NCI-H446 treated with DMSO at 0.1 percent for 48 hours (cell line): ENCODE data around the gene PFKM.

ENCODE experiments used
- DNase-seq: peaks from one replicate; lab custom pipeline; 2025; lab: John Stamatoyannopoulos, UW

The PFKM gene

DNA sequence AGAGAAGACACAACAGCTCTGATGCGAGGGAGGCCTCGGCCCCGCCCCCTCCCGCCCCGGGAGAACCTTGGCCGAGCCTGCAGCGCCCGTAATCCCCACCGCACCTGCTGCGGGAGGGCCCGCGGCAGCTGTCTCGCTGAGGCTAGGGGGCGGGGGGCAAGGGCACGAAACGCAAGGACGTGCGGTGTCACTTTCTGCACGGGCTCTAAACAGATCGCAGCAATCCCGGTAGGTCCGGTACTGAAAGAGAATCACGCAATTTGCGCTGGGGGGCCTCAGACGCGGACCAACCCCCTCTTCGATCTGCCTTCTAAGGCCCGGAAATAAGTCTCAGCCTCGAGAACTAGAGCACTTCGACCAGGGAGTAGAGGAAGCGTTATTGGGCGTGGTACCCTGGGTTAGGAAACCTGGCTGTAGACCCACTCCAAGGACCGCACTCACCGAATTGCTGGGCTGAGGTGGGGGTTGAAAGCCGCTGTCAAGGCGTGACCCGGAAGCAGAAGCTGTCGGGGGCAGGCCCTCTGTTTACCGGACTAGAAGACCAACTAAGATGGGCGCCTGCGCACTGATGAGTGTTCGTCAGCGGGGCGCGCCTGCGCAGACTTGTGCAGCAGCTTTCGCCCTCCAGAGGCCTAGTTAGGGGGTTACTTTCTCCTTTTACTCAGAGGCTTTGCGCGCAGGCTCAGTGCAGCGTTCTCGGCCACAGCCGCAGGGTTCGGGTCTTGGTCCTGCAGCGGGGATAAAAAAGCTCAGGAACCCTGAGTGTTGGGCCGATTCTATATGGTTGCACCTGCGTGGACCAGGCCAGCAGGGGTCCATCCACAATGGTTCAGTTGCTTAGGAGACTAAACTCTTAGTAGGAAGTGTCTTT is 38.1 kb downstream of the PFKM start, which contains the start of gene ASB8:
TSS of gene ASB8 (minus strand) at position 498 of the 871 bp plus-strand sequence. CDS start 4,019 bp downstream, outside the sequence.
- DNase-seq: peak; percentile 96

DNA sequence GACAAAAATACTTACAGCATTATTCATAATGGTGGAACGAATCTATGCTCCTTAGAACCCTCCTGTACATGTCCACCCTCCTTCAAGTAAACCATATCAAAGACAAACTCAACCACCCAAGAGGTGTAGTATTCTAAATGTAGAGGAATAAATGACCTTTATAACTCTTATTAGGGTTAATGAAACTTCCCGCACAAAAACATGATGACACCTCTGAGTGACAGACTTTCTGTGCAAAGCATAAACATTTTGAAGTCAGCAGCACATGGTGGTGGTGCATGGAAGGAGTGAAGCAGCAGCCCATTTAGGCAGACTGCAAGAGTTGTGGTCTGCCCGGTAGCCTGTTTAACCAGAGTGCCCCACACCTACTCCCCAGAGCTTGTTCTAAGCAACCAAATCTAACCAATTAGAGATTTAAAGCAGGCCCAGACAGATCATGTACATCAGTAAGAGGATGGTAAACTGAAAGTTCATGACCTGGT is 38.8 kb downstream of the PFKM start:
- DNase-seq: no peak

DNA sequence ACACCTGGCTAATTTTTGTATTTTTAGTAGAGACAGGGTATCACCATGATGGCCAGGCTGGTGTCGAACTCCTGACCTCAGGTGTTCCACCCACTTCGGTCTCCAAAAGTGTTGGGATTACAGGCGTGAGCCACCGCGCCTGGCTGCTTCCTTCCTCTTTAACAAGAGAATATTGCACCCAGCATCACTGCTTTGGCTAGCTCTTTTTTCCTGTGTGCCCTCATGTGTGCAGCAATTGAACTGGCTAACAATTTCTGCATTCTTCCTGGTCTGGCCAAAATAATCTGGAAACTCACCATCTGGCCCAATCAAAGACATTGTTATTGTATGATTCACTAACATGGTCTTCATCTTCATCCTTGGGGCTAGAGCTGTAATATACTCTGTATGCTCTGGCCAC is 40.9 kb downstream of the PFKM start:
- no peak for DNase-seq

DNA sequence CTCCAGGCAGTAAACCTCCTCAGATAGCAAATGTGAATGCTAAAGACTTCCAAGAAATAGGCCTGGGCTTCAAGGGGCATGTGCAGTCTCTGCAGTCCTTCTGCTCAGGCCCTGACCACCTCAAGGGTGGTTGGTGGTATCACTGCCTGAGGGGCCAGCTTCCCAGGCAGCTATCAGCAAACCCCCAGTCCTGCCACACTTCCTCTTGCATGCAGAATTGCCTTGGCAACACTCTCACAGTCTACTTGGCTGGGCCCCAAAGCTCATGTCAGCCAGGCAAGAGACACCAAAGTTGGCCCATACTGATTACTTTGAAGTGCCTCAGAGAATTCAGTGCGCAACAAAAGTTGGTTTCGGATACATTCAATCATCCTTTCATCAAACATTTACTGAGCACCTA is 41.6 kb downstream of the PFKM start:
- peak; percentile 2 for DNase-seq

DNA sequence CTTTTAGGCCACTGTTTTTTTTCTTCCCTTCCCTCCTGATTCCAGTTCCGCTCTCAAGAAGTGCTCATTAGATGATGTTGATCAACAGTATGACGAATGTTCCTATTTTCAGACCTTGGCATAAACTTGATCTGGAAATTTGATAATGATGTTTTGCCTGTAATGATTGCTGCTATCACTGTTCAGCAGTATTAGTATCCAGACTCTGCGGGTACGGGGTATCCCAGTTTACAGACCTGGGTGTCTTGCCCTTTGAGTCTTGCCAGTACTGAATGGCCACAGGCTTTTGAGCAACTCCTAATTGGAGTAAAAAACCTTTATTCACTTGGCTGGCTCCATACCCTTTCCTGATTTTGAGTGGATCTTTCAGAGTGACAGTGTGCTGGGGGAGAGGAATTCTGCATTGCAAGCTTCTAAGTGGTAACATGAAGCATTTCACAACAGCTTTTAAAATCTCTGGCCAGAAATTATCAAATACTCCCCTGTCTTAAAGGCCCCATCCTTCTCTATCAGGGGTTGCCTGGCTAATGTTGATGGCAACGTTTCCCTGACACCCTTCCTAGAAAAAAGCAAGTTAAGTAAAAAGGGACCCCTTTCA is 44.1 kb downstream of the PFKM start:
- no peak for DNase-seq

DNA sequence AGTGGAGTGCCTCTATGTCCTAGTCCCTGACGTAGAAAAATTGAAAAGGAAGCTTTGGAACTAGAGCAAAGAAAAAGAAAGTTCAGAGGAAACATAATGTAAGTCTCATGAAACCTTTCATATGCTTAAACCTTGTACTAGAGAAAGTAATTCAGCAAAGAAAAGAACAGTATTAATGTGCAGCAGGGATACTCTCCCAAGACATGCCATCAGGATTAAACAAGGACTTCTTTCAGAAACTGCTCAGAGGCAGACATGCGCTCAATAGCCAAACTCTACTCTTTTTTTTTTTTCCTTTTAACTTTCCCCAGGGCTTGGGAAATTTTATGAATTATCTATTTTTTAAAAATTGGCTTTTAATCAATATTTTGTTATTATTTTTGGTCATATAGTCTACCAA is 45.3 kb downstream of the PFKM start:
- DNase-seq: no peak

DNA sequence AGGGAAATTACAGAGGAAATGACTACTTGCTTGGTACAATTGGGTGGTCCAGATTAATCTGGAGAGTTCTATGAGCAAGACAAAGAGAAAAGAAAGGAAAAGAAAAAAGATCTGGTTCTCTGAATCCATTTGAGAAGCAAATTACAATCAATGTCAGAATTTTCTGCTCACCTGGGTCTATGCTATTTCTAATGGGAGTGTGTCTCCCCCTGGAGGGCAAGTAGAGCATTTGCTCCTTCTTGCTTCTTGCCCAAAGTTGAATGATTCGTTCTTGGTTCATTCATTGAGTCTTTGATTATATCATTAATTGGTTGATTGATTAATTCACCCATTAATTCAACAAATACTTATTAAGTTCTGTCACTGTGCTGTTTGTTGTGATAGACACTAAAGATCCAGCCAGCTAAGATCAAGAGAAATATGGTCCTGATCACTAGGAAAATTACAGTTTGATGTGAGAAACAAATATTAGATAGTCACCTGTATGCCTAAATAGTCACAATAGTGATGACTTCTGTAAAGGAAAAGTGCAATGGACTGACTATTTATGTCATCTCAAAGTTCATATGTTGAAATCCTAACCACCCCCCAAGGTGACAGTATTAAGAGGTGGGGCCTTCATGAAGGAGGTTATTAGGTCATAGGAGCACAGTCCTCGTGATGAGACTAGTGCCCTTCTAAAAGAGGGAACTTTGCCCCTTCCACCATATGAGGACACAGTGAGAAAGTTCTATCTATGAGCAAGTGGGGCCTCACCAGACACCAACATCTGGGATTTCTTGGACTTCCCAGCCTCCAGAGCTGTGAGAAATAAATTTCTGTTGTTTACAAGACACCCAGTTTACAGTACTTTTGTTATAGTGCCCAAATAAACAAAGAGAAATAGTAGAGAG is 46.2 kb downstream of the PFKM start:
- DNase-seq: peak; percentile 1

DNA sequence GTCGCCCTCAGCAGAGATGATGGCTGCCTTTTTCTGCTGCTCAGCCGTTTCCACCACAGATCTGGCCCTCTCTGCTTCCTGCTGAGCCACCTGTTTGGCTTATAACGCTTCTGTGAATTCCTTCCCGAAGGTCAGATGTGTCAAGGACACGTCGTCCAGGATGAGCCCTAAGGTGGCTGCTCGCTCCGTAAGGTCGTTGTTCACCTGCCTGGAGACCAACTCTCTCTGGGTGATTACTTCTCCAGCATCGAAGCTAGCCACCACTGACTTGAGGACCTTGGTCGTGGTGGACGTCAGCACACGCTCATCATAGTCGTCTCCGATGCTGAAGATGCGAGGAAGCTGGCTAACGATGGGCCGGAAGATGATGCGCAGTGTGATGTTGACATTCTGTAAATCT is 49.8 kb downstream of the PFKM start:
- DNase-seq: no peak

DNA sequence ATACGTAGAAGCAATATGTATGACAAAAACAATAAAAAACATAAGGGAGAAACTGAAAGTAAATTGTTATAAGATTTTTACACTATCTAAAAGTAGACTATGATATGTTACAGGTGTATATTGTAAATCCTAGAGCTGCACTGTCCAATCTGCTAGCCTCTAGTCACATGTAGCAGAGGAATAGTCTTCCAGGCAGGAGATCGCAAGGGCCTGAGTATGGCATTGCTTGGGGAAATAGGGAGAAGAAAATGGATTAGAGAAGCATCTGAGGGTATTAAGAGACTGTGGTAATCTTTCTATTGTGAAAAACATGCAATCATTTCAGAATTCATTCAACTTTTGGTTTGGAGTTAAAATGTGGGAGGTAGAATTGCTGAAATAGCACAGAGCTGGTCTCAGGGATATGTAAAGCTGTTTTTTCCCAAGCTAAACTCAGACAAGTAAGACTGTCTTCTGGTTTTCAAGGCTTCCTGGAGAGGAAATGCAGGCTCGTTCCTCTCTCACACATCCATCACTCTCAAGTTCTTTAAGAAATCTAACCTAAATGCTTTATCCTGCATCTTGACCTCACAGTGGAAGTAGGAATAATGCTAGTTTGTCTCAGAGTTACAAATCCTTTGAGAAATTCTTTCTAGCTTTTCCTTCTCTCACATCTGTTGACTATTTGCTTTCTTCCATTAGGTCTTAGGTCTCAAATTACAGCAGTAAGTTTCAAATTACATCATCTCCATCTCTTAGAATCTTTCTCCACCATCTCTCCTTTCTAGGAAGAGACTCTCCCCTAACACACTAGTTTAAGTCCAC is 56.7 kb downstream of the PFKM start:
- no peak for DNase-seq

DNA sequence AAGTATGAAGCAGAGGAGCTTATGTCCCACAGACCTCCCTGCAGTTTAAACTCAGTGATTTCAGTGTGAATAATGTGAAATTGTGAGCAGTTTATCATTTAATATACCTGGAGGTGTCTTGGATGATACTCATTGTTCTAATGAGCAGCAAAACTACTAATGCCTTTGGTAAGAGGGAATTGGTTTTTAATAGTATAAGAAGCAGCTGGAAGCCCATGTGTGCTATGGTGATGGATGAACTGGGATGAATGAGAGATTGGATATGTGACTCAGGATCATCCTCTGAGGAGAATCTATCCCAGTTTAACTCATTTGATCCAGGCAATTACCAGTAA is 57.2 kb downstream of the PFKM start:
- DNase-seq: no peak

DNA sequence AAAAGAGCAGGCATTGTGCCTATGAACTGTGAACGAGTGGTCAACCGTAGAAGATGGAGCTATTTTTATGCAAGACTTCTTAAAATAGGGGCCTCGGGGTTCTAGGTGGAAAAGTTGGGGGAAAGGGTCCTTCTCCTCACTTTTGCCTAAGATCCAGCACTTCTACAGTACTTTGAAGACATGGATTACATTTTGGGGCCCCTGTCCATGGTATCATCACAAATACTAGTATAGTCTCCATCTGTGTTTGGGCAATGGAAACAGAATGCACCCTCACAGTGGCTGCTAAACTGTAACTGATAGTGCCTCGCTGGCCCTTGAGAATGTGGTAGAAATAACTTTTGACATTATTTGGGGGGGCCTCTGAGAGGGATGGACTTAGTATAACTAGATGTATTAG is 58.8 kb downstream of the PFKM start:
- no peak for DNase-seq

DNA sequence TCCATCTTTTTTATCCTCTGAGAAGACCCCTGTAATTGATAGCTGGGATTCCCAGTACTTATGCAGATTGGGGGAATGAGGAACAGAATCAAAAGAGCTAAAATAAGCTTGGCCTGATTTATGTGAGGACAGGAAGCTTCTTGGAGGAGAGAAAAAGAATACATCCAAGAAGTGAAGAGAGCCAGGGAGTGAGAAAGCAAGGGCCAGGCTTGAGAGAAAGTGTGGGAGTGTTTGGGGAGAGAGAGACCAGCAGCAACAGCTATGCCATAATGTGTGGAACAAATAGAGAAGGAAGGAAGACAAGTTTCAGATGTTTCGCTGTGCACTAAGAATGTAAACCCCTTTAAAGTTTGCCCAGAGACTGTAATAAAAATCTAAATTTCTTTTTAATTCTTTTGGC is 60.3 kb downstream of the PFKM start:
- DNase-seq: no peak

DNA sequence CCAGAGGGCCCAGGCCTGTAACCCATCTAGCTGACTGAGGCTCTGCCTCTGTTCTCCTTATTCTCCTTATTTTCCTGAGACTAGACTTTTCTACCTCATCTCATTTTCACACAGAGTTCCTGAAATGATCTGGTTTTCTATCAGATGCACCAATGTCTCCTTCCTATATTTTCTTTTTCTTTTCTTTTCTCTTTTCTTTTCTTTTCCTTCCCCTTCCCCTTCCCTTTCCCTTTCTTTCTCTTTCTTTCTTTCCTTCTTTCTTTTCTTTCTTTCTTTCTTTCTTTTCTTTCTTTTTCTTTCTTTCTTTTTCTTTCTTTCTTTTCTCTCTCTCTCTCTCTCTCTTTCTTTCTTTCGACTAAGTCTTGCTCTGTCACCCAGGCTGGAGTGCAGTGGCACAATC is 61.3 kb downstream of the PFKM start:
- no peak for DNase-seq

DNA sequence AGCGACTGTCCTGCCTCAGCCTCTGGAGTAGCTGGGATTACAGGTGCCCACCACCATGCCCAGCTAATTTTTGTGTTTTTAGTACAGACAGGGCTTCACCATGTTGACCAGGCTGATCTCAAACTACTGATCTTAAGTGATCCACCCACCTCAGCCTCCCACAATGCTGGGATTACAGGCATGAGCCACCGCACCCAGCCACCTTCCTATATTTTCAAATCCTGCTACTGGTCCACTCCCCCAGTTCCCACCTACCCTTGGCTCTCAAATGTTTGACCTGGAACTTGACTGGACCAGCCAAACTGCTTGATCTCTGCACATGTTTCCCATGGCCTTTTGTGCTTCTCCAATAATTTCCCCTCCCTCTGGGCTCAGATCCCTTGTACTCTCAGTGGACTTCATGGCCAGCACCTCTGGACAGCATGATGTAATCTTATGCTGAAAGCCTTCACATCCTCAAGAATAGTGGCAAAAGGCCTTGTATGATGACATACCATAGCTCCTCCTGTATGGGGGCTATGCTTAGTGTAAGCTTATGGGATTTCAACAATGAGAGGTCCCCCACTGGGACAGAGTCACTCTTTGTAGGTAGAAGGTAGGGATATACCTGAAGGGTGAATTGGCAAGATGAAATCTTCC is 61.8 kb downstream of the PFKM start:
- no peak for DNase-seq

DNA sequence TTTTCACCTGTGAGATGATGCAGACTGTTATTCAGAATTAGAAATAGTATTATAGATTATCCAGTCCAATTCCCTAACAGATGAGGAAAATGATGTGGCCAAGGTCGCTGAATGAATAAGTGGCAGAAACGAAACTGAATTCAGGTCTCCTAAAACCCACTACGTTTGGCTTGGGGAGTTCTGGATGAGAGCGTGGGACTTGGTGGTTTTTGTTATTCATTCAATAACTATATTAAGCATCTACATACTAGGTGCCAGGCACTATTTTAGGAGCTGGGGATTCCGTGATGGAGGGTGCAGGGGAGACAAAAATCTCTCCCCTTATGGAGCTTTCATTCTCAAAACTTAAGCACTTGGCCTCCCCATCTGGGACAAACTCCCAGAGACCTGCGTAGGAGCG is 63.5 kb downstream of the PFKM start:
- DNase-seq: no peak

DNA sequence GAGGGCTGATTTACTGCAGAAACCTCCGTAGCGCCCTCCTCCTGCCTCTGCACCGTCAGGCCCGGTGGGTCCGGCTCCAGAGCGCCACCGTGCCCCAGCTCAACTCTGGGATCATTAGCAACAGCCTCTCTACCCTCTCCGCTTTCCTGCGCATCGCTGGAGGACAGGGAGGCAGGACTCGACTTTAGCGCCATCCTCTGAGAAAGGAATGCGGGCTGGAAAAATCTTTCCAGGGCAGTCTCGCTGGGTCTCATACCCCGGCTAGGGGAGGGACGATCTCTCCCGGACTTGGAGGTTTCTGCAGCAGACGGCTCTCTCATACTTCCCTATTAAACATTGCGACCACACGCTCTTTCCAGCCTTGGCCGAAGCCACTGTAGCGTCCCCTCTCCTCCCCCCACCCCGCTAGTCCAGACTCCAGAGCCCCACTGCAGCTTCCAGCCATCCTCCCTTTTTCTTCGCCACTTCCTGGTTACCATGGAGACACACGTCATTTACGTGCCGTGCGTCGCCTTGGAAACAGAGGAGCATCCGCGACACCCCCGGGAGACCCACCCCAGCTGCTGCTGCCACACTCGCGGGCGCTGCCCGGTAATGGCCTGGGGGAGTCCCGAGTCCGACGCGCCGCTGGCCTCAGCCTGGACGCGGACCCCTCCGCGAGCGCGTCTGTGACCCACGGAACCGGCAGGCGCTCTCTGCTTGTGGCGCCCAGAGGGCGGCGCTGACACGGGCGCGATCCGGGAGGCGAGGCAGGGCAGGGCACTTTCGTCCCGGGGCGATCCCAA is 64.1 kb downstream of the PFKM start, which contains the start of gene CCDC184:
TSS of gene CCDC184 (plus strand) at position 554 of the 785 bp plus-strand sequence. CDS start 479 bp downstream, outside the sequence.
- DNase-seq: peak; percentile 29

DNA sequence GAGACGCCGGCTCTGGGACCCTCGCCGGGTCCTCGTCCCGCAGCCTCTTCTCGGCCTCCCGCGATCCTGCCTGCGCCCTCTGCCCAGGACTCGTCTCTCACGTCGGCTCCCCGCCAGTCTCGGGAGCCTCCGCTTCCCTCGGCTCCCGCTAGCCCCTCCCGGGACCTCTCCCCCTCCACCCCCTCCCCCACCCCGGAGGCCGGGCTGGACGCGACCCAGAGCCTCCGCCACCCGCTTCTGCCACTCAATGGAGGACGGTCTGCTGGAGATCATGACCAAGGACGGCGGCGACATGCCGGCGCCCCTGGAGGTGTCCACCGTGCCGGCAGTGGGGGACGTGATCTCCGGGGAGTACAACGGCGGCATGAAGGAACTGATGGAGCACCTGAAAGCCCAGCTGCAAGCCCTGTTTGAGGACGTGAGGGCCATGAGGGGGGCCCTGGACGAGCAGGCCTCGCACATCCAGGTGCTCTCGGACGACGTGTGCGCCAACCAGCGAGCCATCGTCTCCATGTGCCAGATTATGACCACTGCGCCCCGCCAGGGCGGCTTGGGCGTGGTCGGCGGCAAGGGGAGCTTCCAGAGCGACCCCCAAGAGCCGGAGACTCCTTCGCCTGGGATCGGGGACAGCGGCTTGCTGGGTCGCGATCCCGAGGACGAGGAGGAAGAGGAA is 64.8 kb downstream of the PFKM start:
- no peak for DNase-seq

DNA sequence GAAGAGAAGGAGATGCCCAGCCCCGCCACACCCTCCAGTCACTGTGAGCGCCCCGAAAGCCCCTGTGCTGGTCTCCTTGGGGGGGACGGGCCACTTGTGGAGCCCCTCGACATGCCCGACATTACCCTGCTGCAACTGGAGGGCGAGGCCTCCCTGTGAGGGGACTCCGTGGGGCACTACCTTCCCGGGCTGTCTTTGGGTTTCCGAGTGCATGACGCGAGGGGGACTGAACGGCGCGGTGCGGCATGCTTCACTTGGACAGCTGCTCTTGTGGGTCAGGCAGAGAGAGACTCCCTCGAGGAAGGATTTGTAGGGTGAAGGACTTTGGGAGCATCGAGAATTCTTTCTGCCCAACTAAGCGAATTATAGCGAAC is 65.4 kb downstream of the PFKM start:
- DNase-seq: no peak

DNA sequence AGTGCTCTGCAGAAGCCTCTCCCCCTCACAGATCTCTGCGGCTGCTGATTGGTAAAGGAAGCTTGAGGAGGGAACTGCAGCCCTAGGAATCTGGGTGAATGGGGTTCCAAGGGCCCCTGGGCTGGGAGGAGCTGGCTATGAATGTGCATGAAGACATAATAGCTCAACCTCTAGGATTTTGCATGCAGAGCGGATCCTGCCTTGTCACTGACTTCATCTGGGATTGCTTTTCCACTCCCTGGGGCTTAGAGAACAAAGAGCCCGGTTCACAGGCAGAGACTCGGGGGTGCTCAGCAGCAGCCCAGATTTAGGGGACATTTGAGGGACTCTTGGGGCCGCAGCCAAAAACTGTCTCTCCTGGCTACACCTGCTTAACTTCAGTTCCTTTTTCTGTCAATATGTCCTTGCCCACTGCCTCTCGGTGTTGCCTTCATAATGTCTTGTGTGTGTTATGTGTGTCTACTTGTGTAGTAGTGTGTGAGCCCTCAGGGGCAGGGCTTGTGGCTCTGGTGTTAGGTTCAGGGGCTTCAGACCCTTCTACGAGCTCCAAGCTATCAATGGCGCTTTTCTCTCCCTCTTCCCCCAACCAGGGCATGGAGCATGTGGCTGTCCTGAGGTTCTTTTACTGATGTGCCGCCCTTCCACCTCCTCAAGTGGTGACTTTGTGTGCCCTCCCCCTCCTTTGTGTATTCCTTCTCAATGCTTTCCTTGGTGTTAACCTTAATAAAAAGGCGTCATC is 66.2 kb downstream of the PFKM start:
- no peak for DNase-seq
